ENCODE measurements around the gene PEX10.

The PEX10 gene

GRCh38 chr1:2374252-2375155 is 37.9 kb downstream of the PEX10 start:
- DNase-seq (ENCODE audit: low read depth), result no peak

DNA sequence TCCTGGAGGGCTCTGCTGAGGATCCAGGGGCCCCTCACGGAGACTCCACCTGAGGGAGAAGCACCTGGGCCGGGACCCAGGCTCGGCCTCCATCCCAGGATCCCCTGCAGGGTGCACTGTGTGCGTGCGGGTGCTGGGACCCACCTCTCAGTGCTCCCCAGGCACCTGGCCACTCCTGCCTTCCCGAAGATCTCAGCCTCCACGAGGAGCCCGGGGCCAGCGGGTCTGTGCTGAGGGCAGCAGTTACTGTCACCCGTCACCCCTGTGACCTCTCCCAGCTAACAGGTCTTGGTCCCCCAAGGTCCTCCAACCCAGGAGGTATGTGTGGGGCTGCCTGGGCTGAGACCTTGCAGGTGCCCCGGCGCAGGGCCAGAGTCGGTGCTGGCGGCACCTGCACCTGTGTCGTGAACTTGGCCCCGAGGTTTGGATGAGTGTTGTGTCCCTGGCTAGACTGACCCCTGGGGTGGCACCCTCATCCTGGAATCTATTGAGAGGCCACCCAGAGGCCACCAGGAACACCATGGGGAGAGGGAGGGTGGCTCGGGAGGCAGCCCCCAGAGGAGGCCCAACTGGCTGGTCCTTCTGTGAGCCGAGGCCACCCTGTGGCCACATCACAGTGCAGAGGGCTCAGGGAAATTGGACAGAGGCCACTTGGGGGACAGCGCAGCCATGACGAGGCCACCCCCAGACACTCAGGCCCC is 38.7 kb downstream of the PEX10 start:
- no peak for DNase-seq (ENCODE audit: low read depth)

GRCh38 chr1:2372551-2373490 is 39.5 kb downstream of the PEX10 start:
- DNase-seq (ENCODE audit: low read depth), result no peak

DNA sequence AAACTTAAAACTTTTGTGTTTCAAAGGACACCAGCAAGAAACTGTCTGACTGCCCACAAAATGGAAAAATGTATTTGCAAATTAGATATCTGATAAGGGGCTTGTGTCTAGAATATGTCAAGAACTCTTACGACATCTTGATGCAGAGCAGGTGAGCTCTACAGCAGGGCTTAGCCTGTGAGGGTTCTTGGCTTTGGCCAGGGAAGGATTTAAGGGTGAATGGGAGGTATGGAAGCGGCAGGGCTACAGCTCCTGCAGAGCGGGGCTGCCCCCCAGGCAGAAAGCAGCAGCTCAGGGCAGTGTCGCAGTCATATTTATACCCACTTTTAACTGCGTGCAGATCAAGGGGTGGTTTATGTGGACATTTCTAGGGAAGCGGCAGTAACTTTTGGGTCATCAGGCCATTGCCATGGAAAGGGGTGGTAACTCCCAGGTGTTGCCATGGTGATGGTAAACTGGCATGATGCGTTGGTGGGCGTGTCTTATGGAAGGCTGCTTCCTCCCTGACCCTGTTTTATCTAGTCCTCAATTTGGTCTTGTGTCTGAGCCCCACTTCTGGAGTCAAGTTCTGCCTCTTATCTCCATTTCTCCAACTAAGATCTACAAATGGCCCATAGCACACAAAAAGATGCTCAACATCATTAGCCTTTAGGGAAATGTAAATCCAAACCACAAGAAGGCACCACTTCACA is 44.2 kb downstream of the PEX10 start:
- no peak for DNase-seq (ENCODE audit: low read depth)

DNA sequence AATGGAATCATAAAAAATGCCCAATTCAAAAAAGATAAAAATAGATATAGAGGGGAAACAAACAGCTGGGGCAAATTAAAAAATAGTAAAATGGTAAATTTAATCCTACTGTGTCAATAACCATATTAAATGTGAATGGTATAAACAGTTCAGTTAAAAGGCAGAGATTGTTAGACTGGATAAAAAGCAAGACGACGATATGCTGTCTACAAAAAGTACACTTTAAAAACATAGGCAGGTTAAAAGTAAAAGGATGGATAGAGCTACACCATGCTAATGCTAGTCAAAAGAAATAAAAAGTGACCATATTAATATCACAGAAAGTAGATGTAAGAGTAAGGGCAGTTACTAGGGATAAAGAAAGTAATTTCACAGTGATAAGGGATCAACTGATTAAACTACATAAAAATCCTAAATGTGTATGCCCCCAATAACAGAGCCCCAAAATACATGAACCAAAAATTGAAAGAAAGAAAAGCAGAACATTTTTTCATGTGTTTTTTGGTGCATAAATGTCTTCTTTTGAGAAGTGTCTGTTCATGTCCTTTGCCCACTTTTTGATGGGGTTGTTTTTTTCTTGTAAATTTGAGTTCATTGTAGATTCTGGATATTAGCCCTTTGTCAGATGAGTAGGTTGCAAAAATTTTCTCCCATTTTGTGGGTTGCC is 48.4 kb downstream of the PEX10 start:
- DNase-seq (ENCODE audit: low read depth), result no peak

- no peak for DNase-seq (ENCODE audit: low read depth)
These were observed 51.6 kb downstream of the PEX10 start for GRCh38 chr1:2360588-2361364.

DNA sequence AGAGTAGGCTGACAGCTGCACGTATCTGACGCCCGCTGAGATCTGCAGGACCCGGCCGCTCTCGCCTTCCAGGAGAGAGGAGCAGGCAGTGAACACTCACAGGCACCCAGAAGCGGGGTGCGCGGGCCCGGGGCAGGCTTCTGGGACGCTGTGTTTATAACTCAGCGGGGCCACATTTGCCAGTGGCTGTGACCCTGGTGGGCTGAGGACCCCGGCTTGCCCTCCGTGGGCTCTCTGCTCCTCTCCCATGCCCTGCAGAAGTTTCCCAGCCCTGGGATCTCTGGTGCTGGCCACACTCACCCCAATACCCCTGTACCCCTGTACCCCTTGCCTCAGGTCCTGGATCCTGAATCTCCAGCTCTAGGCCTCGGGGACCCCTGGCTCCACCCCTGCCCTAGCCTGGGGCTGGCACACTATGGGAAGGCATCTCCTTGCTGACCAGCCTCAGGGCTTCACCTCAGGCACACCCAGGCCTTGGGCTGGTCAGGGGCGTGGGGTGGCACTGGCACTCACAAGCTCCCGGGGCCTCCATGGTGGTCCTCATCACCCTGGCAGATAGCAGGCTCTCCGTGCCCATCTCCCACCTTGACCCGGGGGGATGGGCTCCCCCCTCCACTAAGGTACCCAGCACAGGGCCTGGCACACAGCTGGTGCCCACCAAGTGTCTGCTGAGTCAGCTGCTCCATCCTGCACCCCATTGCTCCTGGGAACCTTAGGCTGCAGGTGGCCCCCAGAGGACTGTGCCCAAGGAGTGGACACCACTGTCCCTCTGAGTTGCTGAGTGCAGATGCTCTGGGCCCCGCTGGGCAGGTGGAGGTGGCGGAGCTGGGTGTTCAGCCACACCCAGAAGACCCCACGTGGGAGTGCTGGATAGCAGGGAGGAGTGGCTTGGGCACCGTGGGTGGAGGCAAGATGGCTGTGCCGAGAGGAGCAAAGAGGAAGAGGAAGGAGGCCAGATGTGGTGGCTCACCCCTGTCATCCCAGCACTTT is 53.4 kb downstream of the PEX10 start:
- DNase-seq (ENCODE audit: low read depth), result no peak

GRCh38 chr1:2358072-2358471 is 54.3 kb downstream of the PEX10 start:
- no peak for DNase-seq (ENCODE audit: low read depth)

- DNase-seq (ENCODE audit: low read depth), result no peak
These were observed 55.2 kb downstream of the PEX10 start for GRCh38 chr1:2356911-2357845.

GRCh38 chr1:2356401-2356800 is 56.0 kb downstream of the PEX10 start:
- no peak for DNase-seq (ENCODE audit: low read depth)

DNA sequence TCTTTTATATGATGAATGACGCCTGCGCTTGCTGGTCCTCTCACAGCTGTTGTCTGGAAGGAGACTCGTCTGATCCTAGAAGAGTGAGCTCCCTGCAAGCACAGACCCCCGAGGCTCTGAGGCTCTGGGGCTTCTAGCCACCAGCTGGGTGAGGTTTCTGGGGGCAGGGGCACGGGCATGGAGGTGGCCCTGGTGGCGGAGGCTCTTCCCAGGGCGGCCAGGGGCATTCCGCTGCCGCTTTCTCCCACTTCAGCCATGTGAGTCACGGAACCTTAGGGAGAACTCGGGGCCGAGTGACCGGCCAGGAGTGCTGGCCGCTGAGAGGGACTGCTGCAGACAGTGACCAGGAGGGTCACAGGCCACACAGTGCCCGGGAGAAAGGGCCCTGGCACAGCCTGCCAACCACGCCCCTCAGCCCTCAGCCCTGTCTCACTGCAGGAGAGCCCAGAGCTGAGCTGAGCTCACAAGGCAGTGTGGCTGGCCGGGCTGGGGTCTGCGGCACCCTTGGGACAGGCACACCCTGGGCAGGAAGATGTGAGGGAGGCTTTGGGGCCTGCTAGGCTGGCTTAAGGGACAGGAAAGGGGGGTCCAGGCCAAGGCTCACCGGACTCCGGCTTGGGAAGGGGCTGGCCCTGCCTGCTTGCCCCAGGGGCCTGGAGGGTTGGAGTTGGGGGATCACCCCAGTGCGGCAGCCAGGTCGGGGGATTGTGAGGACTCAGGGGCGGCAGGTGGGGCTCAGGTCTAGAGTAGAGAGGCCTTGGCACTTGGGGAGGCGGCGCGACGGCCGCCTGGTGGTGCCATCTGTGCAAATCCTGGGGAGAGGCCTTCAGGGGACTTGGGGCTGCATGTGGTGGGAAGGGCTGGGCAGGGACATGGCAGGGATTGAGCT is 56.7 kb downstream of the PEX10 start:
- DNase-seq (ENCODE audit: low read depth), result no peak

DNA sequence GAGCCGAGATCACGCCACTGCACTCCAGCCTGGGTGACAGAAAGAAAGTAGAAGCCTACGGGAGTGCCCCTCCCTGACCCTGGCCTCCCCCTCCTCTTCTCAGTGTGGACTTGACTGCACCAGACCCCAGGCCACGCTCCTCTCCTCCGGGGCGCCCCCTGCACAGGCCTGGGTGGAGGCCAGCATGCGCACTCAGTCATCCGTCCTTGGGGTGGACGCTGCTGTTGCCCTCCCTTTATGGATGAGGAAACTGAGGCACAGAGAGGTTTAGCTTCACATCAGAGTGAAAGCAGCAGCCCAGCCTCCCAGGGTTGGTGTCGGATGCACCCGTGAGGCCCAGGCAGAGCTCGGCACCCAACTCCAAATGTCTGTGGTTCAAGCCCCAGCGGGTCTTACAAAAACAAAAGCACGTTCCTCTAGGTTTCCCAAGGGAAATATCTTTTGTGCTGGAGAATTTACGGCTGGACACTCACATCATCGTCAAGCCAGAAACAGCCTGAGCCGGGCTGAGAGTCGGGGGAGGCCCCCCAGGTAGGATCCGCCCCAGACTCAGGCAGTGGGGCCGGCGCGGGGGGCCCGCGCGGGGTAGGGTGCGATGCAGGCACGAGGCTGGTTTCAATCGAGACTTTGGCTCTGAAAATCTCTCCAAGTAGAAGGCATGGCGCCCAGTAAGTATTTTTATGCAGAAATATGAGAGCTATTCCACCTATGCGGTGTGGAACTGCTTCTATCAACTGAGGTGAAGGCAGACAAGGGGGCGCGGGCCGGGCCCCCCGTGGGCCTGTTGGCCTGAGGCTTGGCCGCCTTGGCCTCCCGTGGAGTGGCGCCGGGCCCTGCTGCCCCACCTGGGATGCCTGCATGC is 57.6 kb downstream of the PEX10 start:
- no peak for DNase-seq (ENCODE audit: low read depth)
